Measurements from ENCODE around the gene KCNE3. TPM values are rescaled to one million over a fixed set of nuclear protein-coding genes. Genes with fewer than 3 reads are reported as not detected.

KCNE3 gene
- total and polyA plus RNA-seq, 2 of the 13 experiments (the other 11 are each of a cell fraction or from before 2014, with no cell fraction given), result 0.33 to 2.2 TPM

- TF ChIP-seq ARID3A (IDR thresholded peaks at IDR 0.05; ENCODE audit: low read depth, low read length) (no peak), CCDC6 (CRISPR knock-in tag; IDR thresholded peaks at IDR 0.05) (no peak), FOXK1 (CRISPR knock-in tag; IDR thresholded peaks at IDR 0.05; ENCODE audit: borderline replicate concordance, low read depth) (no peak), PHF21A (CRISPR knock-in tag; IDR thresholded peaks at IDR 0.05) (no peak), CEBPG (CRISPR knock-in tag; IDR thresholded peaks at IDR 0.05) (peak; percentile 86), ATF7 (IDR thresholded peaks at IDR 0.05) (peak; percentile 48), ATF7 (CRISPR knock-in tag; IDR thresholded peaks at IDR 0.05) (no peak), ARID5B (CRISPR knock-in tag; IDR thresholded peaks at IDR 0.05) (0 out of 2 replicates have a peak, but pooled peaks have one; percentile 23), CENPT (CRISPR knock-in tag; IDR thresholded peaks at IDR 0.05; ENCODE audit: low read depth) (no peak), AKNA (CRISPR knock-in tag; IDR thresholded peaks at IDR 0.05; ENCODE audit: borderline replicate concordance) (no peak), ZNF256 (CRISPR knock-in tag; conservative IDR thresholded peaks at IDR 0.05) (no peak), HINFP (CRISPR knock-in tag; IDR thresholded peaks at IDR 0.05; ENCODE audit: low read depth) (no peak)
- TF ChIP-seq, protein P1, sequence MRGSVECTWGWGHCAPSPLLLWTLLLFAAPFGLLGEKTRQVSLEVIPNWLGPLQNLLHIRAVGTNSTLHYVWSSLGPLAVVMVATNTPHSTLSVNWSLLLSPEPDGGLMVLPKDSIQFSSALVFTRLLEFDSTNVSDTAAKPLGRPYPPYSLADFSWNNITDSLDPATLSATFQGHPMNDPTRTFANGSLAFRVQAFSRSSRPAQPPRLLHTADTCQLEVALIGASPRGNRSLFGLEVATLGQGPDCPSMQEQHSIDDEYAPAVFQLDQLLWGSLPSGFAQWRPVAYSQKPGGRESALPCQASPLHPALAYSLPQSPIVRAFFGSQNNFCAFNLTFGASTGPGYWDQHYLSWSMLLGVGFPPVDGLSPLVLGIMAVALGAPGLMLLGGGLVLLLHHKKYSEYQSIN (CRISPR knock-in tag; IDR thresholded peaks at IDR 0.05; ENCODE audit: borderline replicate concordance), result no peak
Measured at GRCh38 chr11:74478877-74479731, 11.8 kb upstream of the KCNE3 start (continued).

Measured in HepG2 (cell line).